ENCODE data around the gene VIPR2. TPM values are rescaled to one million over a fixed set of nuclear protein-coding genes. Genes with fewer than 3 reads are reported as not detected.
"Not testable (repeated sequence)": the region's sequence is repeated elsewhere in the genome, so short reads cannot be mapped to it uniquely, and the experiment has no call there.

VIPR2 gene
- polyA plus RNA-seq, 10 donors, result 4.9 to 10.5 (median 8.6) TPM

DNA sequence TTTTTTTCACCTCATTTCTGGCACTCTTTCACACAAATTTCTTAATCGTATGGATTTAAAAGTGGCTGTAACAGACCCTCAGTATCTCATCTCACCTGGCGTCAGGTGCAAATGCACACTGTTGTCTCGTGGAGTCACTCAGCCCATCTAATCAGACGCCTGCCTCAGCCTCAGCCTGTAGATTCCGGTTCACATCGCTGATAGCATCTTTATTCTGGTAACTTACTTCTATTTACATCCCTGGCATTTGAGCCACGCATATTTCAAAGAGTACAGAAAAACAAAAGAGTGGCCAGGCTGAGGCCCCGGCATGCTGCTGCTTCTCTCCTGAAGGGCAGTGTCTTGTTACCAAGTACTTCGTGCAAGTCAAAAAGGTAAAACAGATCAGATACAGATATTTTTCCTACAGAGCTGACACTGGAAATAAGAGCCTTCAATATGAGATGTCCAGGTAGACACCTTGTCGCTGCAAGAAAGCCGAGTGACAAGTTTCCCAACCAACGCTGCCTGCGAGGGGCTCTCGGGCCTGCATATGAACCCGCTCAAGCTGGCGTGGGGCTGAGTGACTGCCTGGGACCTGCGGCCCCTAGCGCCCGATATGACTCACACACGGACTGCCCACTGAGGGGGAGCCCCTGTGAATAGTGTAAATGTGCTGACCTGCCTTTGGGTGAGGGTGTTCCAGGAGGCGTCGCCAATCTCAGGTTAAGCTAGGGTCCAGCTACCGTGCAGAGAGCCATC lies 4.3 kb downstream of the VIPR2 start:
- DNase-seq, result no peak

DNA sequence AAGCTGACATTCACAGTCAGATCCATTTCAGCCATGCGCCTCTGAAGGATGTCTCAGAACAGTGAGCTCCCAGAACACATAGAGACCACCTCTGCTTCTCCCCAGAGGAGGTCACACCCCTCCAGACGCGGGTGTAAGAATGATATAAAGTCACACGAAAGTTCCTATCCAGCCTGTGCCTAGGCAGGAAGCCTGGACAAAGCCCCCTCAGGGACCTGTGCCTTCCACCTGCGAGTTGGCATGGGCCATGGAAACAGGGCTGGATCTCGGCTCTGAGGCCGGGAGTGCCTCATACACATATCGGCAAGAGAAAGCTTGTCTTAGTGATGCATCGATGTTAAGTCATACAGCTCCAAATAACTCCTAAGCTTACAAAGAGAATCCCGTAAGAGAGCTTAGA lies 5.0 kb downstream of the VIPR2 start:
- no peak for DNase-seq

DNA sequence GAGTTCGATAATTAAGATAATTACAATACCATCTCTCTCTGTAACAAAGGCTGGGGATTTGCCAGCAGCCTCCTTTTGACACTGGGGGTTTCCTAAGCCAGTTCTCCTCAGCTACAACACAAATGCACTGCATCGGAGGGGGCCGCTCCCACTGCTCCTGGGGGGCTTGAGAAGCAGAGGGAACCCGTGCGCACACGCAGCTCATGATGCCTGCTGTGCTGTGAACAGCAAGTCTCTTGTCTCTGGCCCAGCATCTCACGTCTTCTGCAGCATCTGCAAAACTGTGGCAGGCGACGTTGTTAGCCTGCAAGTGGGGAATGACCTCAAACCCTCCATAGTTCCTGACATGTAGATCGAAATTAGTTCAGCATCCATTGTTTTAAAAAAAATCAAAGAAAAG lies 5.5 kb downstream of the VIPR2 start:
- DNase-seq, result no peak

DNA sequence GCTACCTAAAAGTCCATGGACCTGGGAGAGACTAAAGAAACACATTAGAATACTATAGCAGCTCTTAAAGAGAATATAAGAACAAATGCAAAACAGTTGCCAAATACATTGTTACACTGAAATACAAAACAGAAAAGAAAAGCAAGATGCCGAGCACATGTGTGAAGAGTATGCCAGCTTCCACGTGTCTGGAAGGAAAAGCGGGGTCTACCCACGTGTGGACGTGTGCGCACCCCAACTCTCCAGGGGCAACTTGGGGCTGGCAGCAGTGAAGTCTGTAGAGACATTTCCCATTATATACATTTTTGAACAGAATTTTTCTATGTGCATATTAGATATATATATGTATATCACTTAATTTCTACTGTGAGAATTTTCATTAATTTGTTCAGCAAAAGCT lies 6.2 kb downstream of the VIPR2 start:
- DNase-seq, result no peak

DNA sequence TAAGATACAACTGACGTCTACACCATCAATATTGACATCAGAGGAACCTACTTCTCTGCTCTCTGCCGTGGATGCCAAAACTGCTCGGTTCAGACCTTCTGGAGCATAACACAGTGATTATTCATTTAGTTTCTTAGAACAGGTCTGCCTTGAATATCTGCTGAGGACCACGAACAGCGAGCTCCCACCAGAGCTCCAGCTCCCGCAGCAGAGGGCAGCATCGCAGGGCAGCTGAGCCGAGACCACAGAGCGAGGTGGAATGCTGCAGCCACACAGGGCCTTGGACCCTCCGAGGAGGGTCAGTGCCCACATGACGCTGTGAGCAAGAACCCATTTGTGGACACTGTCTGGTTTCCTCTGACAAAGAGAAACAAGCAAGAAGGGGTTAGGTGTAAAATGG lies 6.8 kb downstream of the VIPR2 start:
- DNase-seq, result no peak

DNA sequence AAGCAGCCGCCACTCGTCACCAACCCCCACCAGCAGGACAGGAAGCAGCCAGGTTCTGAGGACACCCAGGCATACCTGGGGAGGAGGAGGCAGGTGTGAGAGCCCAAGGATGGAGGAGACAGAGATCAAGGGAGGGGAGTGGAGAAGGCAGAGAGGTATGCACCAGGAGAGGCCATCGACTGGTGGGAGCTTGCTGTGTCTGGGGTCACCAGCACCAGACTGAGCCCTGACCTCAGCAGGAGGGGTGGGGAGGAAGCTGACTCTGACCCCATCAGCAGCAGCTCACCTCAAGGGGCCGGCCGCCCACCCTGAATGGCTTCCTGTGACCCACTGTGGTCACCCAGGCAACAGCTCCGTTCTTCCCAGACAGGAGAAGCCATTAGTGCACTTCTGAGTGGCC lies 7.8 kb downstream of the VIPR2 start:
- no peak for DNase-seq

DNA sequence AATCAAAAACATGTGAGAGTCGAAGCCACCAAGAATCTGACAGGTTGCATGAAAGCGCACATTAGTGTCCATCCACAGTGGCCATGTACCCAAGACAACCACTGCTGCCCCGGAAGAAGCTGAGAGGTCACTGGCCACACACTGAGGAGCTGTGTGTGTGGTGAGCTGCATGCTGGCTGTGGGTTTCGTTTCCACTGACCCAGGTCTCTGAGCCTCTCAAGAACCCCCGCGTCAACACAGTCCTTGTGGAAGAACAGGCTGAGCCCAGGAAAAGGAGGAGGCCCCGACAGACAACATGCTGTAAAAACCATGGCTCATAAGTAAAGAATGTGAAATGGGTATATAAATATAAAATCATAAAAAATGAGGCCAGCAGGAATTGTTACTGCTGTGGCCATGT lies 8.2 kb downstream of the VIPR2 start:
- no peak for DNase-seq

DNA sequence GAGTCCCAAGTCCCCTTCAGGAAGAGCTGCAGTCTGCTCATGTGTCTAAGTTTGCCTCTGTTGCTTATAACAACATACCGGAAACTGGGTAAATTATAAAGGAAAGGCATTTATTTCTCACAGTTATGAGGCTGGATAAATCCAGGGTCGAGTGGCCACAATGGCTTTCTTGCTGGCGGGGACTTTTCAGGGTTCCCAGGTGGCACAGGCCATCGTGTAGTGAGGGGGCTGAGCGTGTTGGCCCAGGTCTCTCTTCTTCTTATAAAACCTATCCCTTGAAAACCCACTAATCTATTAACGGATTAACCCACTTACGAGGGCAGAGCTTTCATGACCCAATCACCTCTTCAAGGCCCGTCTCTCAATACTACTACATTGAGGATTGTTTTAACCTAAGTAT lies 8.7 kb downstream of the VIPR2 start:
- DNase-seq, result no peak

DNA sequence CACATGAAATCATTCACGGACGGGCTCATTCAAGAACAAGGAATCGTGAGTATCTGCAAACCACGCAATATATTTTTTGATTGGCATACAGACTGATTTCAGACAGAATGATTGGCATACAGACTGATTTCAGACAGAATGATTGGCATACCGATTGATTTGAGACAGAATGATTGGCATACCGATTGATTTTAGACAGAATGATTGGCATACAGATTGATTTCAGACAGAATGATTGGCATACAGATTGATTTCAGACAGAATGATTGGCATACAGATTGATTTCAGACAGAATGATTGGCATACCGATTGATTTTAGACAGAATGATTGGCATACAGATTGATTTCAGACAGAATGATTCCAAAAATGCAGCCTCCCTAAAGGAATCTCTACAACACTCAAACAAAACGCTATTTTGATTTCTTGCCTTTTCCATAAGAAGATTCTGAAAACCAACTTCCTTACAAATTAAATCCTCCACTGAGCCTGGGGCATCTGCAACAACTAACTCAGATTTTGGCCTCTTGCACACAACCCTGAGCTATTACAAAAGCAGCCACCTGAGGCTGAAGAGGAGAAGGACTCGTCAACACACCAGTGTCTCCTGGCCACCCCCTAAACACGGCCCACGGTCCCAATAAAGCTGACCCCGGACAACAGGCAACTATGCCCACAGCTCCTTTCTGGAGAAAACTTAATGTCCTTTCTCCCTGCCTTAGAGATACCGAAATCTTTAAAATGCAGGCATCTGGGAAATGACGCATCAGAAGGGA lies 11.8 kb downstream of the VIPR2 start:
- peak in 1 of 3 donors; percentile 52 for DNase-seq

DNA sequence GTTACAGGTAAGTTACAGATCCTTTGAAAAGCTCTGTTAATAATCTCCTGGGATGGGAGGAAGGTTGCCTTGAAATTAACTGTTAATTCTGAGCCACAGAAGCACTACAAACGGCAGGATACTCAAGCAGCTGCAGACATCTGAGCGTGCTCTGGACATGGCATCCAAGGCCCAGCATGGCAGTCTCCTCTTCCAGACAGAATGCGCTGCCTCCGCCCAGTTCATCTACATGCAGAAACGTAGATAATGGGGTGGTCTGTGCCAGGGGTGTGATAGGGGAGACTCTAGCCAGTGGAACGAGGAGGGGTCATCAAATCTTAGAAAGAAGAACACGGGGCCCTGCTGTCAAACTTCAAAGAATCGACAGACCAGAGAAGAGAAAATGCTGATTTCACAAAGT lies 13.8 kb downstream of the VIPR2 start:
- DNase-seq, result no peak

DNA sequence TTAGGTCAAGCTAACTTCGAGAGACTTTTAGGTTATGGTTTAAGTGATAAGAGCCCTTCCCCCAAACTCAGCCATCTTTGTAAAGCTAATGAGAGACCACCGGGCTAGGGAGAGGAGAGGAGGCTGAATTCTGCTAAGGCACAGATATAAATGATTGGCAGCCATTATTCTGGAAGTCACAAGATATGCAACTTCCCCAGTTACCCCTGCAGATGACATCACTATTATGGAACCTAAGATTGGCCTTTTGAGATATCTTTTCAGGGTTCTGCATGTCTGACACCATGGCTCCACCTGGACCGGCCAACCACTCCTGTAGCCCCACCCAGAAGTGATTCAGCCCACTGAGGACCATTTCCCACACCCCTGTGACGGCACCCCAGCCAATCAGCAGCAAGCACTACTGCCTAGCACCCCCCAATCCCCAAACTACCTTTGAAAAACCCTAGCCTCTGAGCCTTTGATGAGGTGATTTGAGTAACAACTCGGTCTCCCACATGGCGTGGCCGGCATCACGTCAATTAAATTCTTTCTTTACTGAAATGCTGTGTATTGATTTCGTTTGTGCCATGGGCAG lies 14.4 kb downstream of the VIPR2 start:
- no peak for DNase-seq

DNA sequence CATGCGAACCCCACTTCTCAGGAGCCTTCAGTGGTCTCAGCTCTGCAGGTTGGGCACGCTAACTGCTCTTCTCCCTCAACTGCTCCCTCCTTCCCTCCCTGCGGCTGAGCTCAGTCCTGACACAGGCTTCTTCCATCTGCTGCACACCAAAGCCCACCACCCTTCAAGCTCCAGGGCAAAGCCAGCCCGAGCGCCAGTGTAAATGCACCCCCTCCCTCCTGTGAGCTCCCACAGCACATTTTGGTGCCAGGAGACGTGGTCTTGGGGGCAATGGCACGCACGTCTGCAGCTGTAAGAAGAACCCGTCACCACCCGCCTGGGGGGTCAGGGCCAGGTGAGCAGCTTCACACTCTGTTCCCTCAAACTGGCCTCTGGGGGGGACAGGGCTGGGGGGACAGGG lies 15.9 kb downstream of the VIPR2 start:
- DNase-seq, result no peak

DNA sequence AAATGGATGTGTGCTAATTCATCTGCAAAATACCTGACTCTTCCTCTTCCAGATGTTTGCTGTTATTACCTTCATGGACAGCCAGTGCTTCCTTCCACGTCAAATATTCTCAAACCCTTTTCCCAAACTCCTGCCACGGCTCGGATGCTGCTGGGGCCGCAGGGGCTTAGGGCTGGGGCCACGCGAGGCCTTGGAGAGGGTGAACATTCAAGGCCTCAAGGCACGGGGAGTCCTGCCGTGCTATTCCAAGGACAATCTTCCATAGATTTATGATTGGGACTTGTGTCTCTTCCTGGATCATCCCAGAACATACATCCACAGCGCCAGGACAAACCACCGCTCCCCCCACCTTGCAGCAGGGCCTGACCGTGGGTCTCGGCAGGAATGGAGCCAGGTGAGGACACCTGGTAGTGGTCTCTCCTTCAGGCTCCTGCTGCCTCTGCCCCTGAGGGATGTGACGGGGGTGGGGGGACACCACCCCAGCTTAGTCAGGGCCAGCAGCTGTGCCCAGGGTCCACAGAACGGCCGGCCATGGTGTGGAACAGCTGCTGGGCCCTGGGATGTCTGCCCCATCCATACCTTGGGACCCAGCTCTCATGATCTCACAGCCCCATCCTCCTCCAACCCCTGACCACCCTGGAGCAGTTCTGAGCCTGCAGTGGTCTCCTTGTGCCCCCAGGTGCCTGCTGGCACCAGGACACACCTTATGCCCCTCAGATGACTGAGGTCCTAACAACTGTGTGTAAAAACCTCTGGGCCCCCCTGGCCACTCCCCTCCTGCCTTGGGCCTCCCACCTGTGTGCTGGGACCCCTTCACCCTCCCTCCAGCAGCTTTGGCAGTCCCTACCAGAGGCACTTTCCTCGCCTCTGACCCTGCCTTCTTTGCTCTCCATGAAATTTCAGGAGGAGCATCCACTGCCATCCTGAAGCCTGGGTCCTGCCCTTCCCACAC lies 16.7 kb downstream of the VIPR2 start:
- no peak for DNase-seq

DNA sequence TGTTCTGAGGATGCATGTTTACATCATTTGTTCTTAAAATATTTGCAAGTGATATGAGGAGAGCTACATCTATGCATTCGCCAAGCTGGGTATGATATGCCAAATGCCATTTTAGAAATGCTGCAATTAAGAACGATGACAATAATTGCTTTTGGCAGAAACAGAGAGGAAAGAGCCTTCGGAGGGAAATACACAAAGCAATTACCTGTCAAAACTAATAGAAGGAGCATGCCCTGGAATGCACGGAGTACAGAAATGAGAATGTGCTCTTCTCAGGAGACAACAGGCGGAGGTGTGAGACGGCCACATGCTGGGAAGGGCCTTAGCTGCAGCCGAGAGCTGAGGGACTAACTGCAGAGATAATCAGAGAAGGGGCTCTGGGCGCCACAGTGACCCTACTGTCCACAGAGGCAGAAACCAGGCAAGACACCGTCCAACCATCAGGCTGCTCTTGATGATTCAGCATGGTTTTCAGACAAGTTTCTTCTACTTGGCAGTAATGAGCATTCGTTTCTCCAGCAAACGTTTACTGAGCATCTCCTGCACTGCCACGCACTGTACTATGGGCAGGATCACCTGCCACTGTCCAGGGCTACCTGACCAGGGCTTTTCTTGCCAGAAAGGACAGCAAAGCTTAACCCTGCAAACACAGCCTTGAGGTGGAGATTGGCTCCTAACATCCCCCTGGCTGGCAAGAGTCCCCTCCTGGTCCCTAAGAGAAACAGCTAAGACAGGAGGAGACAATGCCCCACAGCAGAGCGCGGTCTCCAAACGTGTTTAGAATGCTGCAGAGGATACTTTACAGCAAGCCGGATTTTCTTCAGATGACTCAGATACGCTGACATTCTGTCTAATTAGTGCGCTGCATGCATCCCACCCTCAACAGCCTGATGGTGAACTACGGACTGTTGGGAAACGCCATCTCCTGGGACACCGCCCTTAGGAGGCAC lies 18.1 kb downstream of the VIPR2 start:
- no peak for DNase-seq

DNA sequence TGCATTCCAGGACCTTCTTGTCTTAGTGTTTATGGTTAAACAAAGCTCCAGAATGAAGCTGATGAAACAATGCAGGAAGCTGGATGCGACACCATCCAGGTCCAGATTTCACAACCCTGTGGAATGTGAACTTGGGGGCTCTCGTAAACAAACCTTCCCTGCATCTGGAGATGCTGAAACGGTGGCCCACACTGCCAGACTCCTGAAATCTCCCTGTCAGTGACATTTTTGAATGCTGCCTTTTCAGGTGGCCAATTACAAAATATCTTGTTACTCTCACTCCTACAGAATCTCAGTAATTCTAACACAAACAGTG lies 18.8 kb downstream of the VIPR2 start:
- no peak for DNase-seq

DNA sequence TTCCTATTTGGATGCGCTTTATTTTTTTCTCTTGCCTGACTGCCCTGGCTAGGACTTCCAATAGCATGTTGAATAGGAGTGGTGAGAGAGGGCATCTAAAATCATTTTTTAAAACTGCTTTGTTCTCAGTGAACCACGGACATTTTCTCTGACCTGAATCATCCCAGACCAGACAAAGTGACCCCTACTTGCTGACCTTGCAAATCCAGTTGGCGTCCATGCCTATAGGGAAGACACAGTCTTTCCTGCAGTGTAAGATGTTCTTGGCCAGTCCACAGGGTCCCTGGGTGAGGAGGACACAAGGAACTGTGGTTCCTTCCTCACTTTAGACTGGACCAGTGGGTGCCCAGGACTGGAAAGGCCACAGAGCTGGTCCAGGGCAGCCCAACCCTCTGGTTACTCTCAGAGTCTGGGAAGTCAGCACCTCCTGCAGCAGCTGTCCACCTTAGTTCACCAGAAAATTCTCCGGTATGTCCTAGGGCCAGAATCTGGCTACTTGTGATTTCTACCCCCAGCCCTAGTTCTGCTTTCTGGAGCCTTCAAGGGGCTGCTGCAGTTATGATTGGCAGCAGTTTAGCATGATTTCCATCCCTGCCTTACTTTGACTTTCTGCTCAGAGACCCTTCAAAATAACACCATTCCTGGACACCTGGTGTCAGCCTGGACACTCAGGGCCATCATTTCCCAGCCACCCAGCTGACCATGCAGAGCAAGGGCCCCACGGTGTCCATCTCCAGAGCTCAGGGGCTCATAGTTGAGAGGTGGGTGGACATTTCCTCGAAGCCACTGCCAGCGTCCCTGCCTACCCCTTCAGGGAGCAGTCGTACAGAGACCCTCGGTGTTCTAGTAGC lies 19.3 kb downstream of the VIPR2 start:
- DNase-seq, result no peak

DNA sequence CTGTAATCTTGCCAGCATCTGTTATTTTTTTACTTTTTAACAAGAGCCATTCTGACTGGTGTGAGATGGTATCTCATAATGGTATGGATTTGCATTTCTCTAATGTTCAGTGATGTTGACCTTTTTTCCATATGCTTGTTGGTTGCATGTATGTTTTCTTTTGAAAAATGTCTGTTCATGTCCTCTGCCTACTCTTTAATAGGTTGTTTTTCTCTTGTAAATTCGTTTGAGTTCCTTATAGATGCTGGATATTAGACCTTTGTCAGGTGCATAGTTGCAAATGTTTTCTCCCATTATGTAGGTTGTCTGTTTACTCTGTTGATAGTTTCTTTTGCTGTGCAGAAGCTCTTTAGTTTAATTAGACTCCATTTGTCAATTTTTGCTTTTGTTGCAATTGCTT lies 20.9 kb downstream of the VIPR2 start:
- not testable (repeated sequence) for DNase-seq

DNA sequence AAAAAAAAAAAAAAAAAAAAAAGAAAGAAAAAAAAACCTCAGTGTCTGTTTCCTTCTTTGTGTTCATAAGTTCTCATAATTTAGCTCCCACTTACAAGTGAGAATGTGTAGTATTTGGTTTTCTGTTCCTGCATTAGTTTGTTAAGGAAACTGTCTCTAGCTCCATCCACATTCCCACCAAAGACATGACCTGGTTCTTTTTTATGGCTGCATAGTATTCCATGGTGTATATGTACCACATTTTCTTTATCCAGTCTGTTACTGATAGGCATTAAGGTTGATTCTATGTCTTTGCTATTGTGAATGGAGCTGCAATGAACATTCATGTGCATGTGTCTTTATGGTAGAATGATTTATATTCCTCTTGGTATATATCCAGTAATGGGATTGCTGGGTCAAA lies 21.4 kb downstream of the VIPR2 start:
- DNase-seq, result not testable (repeated sequence)

DNA sequence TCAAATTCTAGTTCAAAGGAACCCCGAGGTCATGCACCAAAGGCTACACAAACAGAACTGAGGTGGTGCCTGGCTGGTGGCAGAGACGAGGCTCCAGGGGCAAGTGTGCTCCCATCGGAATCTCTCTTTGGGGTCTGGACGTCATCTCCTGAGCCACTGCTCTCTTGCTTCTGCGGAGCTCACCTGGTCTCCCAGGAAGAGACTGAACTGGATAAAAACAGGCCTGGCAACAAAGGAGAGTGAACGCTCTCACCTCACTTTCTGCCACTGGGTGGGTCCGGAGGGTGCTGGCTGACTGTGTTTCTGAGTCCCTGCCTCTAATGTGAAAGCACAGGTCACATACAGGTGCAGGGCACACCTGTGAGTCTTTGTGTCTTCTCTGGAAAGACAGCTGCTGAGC lies 22.4 kb downstream of the VIPR2 start:
- no peak for DNase-seq

DNA sequence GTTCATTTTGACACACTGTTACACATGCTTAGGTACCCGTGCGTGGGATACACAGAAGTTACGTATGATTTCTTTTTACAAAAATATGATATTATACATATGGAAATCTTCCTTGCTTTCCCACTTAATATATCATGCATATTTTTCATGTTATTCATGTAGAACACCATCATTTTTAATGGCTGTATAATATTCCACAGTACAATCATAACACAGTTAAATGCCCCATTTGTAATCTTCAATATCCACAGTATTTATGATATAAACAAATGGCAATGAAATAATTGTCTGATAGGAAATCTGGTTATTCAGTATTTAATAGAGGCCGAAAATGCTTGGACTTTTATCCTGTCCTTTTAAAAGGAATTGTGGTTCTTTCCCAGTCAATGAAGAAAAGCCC lies 23.2 kb downstream of the VIPR2 start:
- DNase-seq, result no peak
